ENCODE data around the gene ASXL1.

DNA sequence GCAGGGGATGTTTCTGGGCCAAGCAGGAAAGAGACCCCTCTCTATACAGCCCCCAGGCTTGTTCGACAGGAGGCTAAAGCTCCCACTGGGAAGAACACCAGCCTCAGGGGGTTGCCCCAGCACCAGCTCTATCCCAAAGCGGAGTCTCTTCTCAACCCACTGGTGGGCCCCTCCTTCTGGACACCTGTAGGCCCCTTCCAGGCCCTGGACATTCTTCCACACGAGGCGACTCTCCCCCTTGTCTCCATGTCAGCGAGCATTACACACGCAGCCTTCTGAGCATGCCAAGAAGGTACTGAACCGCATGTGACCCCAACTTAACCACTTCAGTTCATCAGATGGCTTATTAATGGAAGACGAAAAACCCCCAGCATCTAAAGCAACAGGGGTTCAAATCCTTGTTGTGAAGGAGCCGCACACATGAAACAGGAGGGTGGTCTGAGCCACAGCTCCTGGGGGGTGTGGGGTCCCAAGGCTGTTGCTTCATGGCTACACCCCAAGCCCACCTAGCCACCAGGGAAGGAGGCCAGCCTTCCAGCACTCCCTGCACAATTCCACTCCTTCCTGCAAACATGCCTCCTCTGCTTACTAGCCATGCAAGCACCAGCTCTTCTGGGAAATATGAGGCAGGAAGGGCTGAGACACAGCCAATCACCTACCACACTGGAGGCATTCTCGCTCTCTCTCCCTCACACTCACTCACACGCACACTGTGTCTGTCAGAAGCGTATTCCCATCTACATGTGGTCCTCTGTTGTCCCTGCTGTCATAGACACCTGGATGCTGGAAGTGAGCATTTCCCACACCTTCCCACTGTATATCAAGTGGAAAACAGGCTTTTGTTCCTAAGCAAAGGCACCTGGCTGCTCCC is 122.5 kb downstream of the ASXL1 start:
- no peak for TF ChIP-seq POLR2AphosphoS2 (conservative IDR thresholded peaks at IDR 0.05; ENCODE audit: low read length)
- no peak for TF ChIP-seq CTCF (IDR thresholded peaks at IDR 0.05)
- no peak for TF ChIP-seq ZFP36 (IDR thresholded peaks at IDR 0.05; ENCODE audit: borderline replicate concordance, partially characterized antibody)
- no peak for TF ChIP-seq RAD21 (conservative IDR thresholded peaks at IDR 0.05 in 1 of 2, IDR thresholded peaks at IDR 0.05 in 1 of 2)
- TF ChIP-seq HES2 (IDR thresholded peaks at IDR 0.05): no peak
- no peak for TF ChIP-seq BCL3 (IDR thresholded peaks at IDR 0.05)
- TF ChIP-seq MAX (IDR thresholded peaks at IDR 0.05): no peak
- TF ChIP-seq EP300 (IDR thresholded peaks at IDR 0.05): no peak
- TF ChIP-seq POLR2A (IDR thresholded peaks at IDR 0.05; ENCODE audit: low read length): no peak
- TF ChIP-seq FOSL2 (IDR thresholded peaks at IDR 0.05): no peak
- TF ChIP-seq FOSL2 (CRISPR knock-in tag; IDR thresholded peaks at IDR 0.05): no peak
- TF ChIP-seq, protein P1, sequence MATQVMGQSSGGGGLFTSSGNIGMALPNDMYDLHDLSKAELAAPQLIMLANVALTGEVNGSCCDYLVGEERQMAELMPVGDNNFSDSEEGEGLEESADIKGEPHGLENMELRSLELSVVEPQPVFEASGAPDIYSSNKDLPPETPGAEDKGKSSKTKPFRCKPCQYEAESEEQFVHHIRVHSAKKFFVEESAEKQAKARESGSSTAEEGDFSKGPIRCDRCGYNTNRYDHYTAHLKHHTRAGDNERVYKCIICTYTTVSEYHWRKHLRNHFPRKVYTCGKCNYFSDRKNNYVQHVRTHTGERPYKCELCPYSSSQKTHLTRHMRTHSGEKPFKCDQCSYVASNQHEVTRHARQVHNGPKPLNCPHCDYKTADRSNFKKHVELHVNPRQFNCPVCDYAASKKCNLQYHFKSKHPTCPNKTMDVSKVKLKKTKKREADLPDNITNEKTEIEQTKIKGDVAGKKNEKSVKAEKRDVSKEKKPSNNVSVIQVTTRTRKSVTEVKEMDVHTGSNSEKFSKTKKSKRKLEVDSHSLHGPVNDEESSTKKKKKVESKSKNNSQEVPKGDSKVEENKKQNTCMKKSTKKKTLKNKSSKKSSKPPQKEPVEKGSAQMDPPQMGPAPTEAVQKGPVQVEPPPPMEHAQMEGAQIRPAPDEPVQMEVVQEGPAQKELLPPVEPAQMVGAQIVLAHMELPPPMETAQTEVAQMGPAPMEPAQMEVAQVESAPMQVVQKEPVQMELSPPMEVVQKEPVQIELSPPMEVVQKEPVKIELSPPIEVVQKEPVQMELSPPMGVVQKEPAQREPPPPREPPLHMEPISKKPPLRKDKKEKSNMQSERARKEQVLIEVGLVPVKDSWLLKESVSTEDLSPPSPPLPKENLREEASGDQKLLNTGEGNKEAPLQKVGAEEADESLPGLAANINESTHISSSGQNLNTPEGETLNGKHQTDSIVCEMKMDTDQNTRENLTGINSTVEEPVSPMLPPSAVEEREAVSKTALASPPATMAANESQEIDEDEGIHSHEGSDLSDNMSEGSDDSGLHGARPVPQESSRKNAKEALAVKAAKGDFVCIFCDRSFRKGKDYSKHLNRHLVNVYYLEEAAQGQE (IDR thresholded peaks at IDR 0.05): no peak
- TF ChIP-seq HDAC2 (IDR thresholded peaks at IDR 0.05): no peak
- TF ChIP-seq ZC3H11A (IDR thresholded peaks at IDR 0.05): no peak
